ENCODE results near the gene TIMM8B. TPM values are rescaled to one million over a fixed set of nuclear protein-coding genes. Genes with fewer than 3 reads are reported as not detected.

TIMM8B gene
- total RNA-seq, 1 experiment from 2014 or later, result 62.1 TPM

DNA sequence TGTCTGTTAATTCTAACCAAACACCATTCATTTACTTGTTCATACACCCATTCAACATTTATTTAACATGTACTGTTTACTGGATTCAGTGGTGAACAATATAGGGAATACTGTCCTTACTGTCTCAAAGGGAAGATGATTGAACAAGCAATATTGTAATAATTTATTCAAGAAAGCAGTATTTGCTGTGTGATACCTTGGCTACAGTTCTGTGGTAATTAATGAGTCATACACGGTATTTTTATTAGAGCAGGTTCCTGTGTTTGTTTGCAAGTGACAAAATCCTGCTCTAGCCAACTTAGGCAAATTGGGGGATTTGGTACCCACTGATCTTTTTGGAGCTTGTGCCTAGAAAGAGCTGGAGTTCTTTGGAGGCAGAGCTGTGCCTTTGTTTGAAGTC lies 28.5 kb downstream of the TIMM8B start:
- H3K36me3 ChIP-seq (ENCODE audit: control insufficient read depth in 1 of 2, insufficient read depth in 2 of 2, low read length in 2 of 2), result peaks cover 30 to 36% of the 10 kb centered on the region in 2 experiments
- H3K27ac ChIP-seq (ENCODE audit: low read depth, low read length), result no peak overlapping the region
- no peaks in the 10 kb centered on the region for H3K9me2 ChIP-seq (ENCODE audit: insufficient read depth)
- H3K4me2 ChIP-seq (ENCODE audit: low read length), result no peak overlapping the region
- no peak overlapping the region for H3K4me3 ChIP-seq (replicated peaks in 1 of 2; ENCODE audit: low read depth in 1 of 2, low read length in 2 of 2)
- no peak overlapping the region for H3K9ac ChIP-seq (ENCODE audit: low read length)
- H3K27me3 ChIP-seq (ENCODE audit: insufficient read depth, low read length), result no peaks in the 10 kb centered on the region
- intact Hi-C loops (cut with micrococcal nuclease), result no loop called here
- H2AFZ ChIP-seq (ENCODE audit: low read depth, low read length, poor library complexity, severe bottlenecking), result no peak overlapping the region
- no peak for ATAC-seq
- H3K79me2 ChIP-seq (ENCODE audit: insufficient read depth, low read length), result no peaks in the 10 kb centered on the region
- DNase-seq (ENCODE audit: low read depth, low spot score), result no peak
- POLR2A ChIA-PET, result interaction anchor here (0.7 kb wide), 1 partner anchor 221 kb away, joined by 3 read pairs; no protein-coding TSS in a partner anchor
- RAD21 ChIA-PET (ENCODE audit: low non-redundant PET in 1 of 2, low total read pairs in 2 of 2, uncharacterized antibody in 2 of 2, unreplicated experiment in 2 of 2), result no interaction called here
- no TSS peak for BruUV-seq (replicated peaks)
- CTCF ChIA-PET, result no interaction called here
- H4K20me1 ChIP-seq (ENCODE audit: insufficient read depth), result no peaks in the 10 kb centered on the region
- H3K4me1 ChIP-seq (ENCODE audit: control insufficient read depth in 1 of 2, insufficient read depth in 2 of 2, low read length in 2 of 2), result no peaks in the 10 kb centered on the region
- no peaks in the 10 kb centered on the region for H3K9me3 ChIP-seq (ENCODE audit: control insufficient read depth in 1 of 2, insufficient read depth in 1 of 2, low read depth in 1 of 2, low read length in 2 of 2)
- no peak for TF ChIP-seq CEBPB (IDR thresholded peaks at IDR 0.05; ENCODE audit: low read depth)
- TF ChIP-seq TCF7L2 (IDR thresholded peaks at IDR 0.05; ENCODE audit: borderline replicate concordance, extremely low read depth, insufficient read depth, insufficient read length), result no peak
- TF ChIP-seq CBX3 (IDR thresholded peaks at IDR 0.05; ENCODE audit: low read depth), result no peak
- TF ChIP-seq SRF (IDR thresholded peaks at IDR 0.05; ENCODE audit: low read depth), result no peak
- TF ChIP-seq RAD21 (IDR thresholded peaks at IDR 0.05; ENCODE audit: low read depth), result no peak
- no peak for TF ChIP-seq ELF1 (IDR thresholded peaks at IDR 0.05; ENCODE audit: borderline replicate concordance, low read depth)
- no peak for TF ChIP-seq ZNF274 (IDR thresholded peaks at IDR 0.05; ENCODE audit: low read depth, low read length)
- TF ChIP-seq SP1 (IDR thresholded peaks at IDR 0.05; ENCODE audit: low read depth), result no peak
- no peak for TF ChIP-seq JUND (IDR thresholded peaks at IDR 0.05)
- TF ChIP-seq EZH2phosphoT487 (IDR thresholded peaks at IDR 0.05; ENCODE audit: borderline replicate concordance), result no peak
- no peak for TF ChIP-seq POLR2A (IDR thresholded peaks at IDR 0.05; ENCODE audit: borderline replicate concordance, extremely low read depth, insufficient read depth, insufficient read length)
- TF ChIP-seq YY1 (IDR thresholded peaks at IDR 0.05; ENCODE audit: extremely low read depth, insufficient replicate concordance, low read depth, low read length), result no peak
- TF ChIP-seq, protein P1, sequence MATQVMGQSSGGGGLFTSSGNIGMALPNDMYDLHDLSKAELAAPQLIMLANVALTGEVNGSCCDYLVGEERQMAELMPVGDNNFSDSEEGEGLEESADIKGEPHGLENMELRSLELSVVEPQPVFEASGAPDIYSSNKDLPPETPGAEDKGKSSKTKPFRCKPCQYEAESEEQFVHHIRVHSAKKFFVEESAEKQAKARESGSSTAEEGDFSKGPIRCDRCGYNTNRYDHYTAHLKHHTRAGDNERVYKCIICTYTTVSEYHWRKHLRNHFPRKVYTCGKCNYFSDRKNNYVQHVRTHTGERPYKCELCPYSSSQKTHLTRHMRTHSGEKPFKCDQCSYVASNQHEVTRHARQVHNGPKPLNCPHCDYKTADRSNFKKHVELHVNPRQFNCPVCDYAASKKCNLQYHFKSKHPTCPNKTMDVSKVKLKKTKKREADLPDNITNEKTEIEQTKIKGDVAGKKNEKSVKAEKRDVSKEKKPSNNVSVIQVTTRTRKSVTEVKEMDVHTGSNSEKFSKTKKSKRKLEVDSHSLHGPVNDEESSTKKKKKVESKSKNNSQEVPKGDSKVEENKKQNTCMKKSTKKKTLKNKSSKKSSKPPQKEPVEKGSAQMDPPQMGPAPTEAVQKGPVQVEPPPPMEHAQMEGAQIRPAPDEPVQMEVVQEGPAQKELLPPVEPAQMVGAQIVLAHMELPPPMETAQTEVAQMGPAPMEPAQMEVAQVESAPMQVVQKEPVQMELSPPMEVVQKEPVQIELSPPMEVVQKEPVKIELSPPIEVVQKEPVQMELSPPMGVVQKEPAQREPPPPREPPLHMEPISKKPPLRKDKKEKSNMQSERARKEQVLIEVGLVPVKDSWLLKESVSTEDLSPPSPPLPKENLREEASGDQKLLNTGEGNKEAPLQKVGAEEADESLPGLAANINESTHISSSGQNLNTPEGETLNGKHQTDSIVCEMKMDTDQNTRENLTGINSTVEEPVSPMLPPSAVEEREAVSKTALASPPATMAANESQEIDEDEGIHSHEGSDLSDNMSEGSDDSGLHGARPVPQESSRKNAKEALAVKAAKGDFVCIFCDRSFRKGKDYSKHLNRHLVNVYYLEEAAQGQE (IDR thresholded peaks at IDR 0.05; ENCODE audit: low read depth), result no peak
- TF ChIP-seq, protein P2, sequence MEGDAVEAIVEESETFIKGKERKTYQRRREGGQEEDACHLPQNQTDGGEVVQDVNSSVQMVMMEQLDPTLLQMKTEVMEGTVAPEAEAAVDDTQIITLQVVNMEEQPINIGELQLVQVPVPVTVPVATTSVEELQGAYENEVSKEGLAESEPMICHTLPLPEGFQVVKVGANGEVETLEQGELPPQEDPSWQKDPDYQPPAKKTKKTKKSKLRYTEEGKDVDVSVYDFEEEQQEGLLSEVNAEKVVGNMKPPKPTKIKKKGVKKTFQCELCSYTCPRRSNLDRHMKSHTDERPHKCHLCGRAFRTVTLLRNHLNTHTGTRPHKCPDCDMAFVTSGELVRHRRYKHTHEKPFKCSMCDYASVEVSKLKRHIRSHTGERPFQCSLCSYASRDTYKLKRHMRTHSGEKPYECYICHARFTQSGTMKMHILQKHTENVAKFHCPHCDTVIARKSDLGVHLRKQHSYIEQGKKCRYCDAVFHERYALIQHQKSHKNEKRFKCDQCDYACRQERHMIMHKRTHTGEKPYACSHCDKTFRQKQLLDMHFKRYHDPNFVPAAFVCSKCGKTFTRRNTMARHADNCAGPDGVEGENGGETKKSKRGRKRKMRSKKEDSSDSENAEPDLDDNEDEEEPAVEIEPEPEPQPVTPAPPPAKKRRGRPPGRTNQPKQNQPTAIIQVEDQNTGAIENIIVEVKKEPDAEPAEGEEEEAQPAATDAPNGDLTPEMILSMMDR (IDR thresholded peaks at IDR 0.05 in 2 of 3, conservative IDR thresholded peaks at IDR 0.05 in 1 of 3; ENCODE audit: borderline replicate concordance in 1 of 3, insufficient read depth in 1 of 3, low read depth in 2 of 3, low read length in 2 of 3), result no peak
- TF ChIP-seq EGR1 (IDR thresholded peaks at IDR 0.05; ENCODE audit: low read depth), result no peak
- TF ChIP-seq, protein P3, sequence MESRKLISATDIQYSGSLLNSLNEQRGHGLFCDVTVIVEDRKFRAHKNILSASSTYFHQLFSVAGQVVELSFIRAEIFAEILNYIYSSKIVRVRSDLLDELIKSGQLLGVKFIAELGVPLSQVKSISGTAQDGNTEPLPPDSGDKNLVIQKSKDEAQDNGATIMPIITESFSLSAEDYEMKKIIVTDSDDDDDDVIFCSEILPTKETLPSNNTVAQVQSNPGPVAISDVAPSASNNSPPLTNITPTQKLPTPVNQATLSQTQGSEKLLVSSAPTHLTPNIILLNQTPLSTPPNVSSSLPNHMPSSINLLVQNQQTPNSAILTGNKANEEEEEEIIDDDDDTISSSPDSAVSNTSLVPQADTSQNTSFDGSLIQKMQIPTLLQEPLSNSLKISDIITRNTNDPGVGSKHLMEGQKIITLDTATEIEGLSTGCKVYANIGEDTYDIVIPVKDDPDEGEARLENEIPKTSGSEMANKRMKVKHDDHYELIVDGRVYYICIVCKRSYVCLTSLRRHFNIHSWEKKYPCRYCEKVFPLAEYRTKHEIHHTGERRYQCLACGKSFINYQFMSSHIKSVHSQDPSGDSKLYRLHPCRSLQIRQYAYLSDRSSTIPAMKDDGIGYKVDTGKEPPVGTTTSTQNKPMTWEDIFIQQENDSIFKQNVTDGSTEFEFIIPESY (IDR thresholded peaks at IDR 0.05; ENCODE audit: extremely low read depth, insufficient replicate concordance, low read length), result no peak
- TF ChIP-seq, protein P4, sequence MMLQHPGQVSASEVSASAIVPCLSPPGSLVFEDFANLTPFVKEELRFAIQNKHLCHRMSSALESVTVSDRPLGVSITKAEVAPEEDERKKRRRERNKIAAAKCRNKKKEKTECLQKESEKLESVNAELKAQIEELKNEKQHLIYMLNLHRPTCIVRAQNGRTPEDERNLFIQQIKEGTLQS (IDR thresholded peaks at IDR 0.05), result no peak
- TF ChIP-seq SIN3A (IDR thresholded peaks at IDR 0.05; ENCODE audit: low read depth), result no peak
- TF ChIP-seq, protein P5, sequence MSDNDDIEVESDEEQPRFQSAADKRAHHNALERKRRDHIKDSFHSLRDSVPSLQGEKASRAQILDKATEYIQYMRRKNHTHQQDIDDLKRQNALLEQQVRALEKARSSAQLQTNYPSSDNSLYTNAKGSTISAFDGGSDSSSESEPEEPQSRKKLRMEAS (IDR thresholded peaks at IDR 0.05), result no peak

All from HCT116 (cell line).